ENCODE results near the gene TMEM126A. TPM values are rescaled to one million over a fixed set of nuclear protein-coding genes. Genes with fewer than 3 reads are reported as not detected.

TMEM126A gene
- total RNA-seq, 4 donors from 2014 or later = 4.0 to 17.5 (median 11.3) TPM; not detected in 1

- H3K27ac ChIP-seq = peak overlapping the region; percentile 11 to 41 (median 24)
- no peaks in the 10 kb centered on the region for H3K36me3 ChIP-seq
- 17 to 61% methylated on average over 20 to 43 of the region's 43 CpGs for WGBS, 2 donors (ENCODE audit: low coverage in 1 of 2)
- no peaks in the 10 kb centered on the region for H3K27me3 ChIP-seq
- peak overlapping the region; percentile 29 to 57 (median 33) for H3K4me3 ChIP-seq
- H3K9me3 ChIP-seq = no peaks in the 10 kb centered on the region
- intact Hi-C loops (cut with DNase I; ENCODE audit: low total_unique reads) = no loop called here
- in situ Hi-C loops (cut with MboI; ENCODE audit: low pct_ligation_motif_present in 1 of 4, low pct_unique_long_range_greater_than_20kb in 1 of 4, low sequenced_read_pairs in 3 of 4) = no loop called here
- H3K4me1 ChIP-seq = peaks cover 3 to 29% (median 6%) of the 10 kb centered on the region in 4 donors
- TF ChIP-seq POLR2AphosphoS5 (IDR thresholded peaks at IDR 0.05) (peak in 1 of 3 donors; percentile 60), POLR2A (IDR thresholded peaks at IDR 0.05) (peak; percentile 27), EP300 (IDR thresholded peaks at IDR 0.05; ENCODE audit: low read depth) (no peak)
- DNase-seq = peak; percentile 55
Observed at GRCh38 chr11:85682330-85683305, 34.9 kb downstream of the TMEM126A start.

- whole genome bisulfite sequencing, 2 donors (ENCODE audit: low coverage in 1 of 2) = 63 to 75% methylated on average over 3 to 15 of the region's 15 CpGs
- H3K27me3 ChIP-seq = no peaks in the 10 kb centered on the region
- DNase-seq = no peak
- peaks cover 0 to 2% (median 0%) of the 10 kb centered on the region in 4 donors for H3K36me3 ChIP-seq
- intact Hi-C loops (cut with DNase I; ENCODE audit: low total_unique reads) (no loop called here), in situ Hi-C loops (cut with MboI; ENCODE audit: low pct_ligation_motif_present in 1 of 4, low pct_unique_long_range_greater_than_20kb in 1 of 4, low sequenced_read_pairs in 3 of 4) (no loop called here)
- peak overlapping the region in 3 of 4 donors; percentile 15 to 39 (median 18) for H3K4me3 ChIP-seq
- H3K4me1 ChIP-seq = peaks cover 3 to 29% (median 6%) of the 10 kb centered on the region in 4 donors
- TF ChIP-seq CTCF (IDR thresholded peaks at IDR 0.05) = no peak
- no peak for TF ChIP-seq EP300 (IDR thresholded peaks at IDR 0.05; ENCODE audit: low read depth)
- no peaks in the 10 kb centered on the region for H3K9me3 ChIP-seq
- H3K27ac ChIP-seq = peak overlapping the region; percentile 75 to 86 (median 82)
Observed at GRCh38 chr11:85685125-85685819, 37.5 kb downstream of the TMEM126A start.

- Histone ChIP-seq H3K36me3 (peaks cover 0 to 2% (median 0%) of the 10 kb centered on the region in 4 donors), H3K4me1 (peaks cover 3 to 29% (median 6%) of the 10 kb centered on the region in 4 donors), H3K27ac (peak within 1 kb of the TSS; percentile 75 to 86 (median 82)), H3K4me3 (peak within 1 kb of the TSS in 3 of 4 donors; percentile 15 to 39 (median 18)), H3K9me3 (no peaks in the 10 kb centered on the region), H3K27me3 (no peaks in the 10 kb centered on the region)
- in situ Hi-C loops (cut with MboI; ENCODE audit: low pct_ligation_motif_present in 1 of 4, low pct_unique_long_range_greater_than_20kb in 1 of 4, low sequenced_read_pairs in 3 of 4) = no loop called here
- peak in 1 of 3 donors; percentile 28 for TF ChIP-seq POLR2AphosphoS5 (IDR thresholded peaks at IDR 0.05)
- TF ChIP-seq EP300 (IDR thresholded peaks at IDR 0.05; ENCODE audit: low read depth) = no peak
- no peak for TF ChIP-seq CTCF (IDR thresholded peaks at IDR 0.05)
- WGBS, 2 donors (ENCODE audit: low coverage in 1 of 2) = 51 to 58% methylated on average over 7 to 13 of the region's 13 CpGs
- intact Hi-C loops (cut with DNase I; ENCODE audit: low total_unique reads) = no loop called here
- peak; percentile 48 for DNase-seq
Observed at GRCh38 chr11:85685820-85686459, 38.2 kb downstream of the TMEM126A start, which contains the start of gene CCDC89. Gene CCDC89 (minus strand): TSS chr11:85686195. CDS start chr11:85686130, 65 bp downstream.

GRCh38 chr11:85694385-85694980 lies 46.7 kb downstream of the TMEM126A start:
- intact Hi-C loops (cut with DNase I; ENCODE audit: low total_unique reads) (no loop called here), in situ Hi-C loops (cut with MboI; ENCODE audit: low pct_ligation_motif_present in 1 of 4, low pct_unique_long_range_greater_than_20kb in 1 of 4, low sequenced_read_pairs in 3 of 4) (no loop called here)
- 92 to 100% methylated on average over 1 of the region's 1 CpG for WGBS, 2 donors (ENCODE audit: low coverage in 1 of 2)
- DNase-seq = no peak
- Histone ChIP-seq H3K36me3 (peaks cover 0 to 2% (median 0%) of the 10 kb centered on the region in 4 donors), H3K27ac (peak overlapping the region in 1 of 4 donors; percentile 0), H3K27me3 (no peaks in the 10 kb centered on the region), H3K4me1 (no peaks in the 10 kb centered on the region), H3K9me3 (no peaks in the 10 kb centered on the region), H3K4me3 (no peak overlapping the region)
- no peak for TF ChIP-seq POLR2AphosphoS5 (IDR thresholded peaks at IDR 0.05)
- TF ChIP-seq POLR2A (IDR thresholded peaks at IDR 0.05) = no peak
- peak; percentile 34 to 39 (median 38) for TF ChIP-seq CTCF (IDR thresholded peaks at IDR 0.05)
- no peak for TF ChIP-seq EP300 (IDR thresholded peaks at IDR 0.05; ENCODE audit: low read depth)
